GM18526 (cell line): ENCODE measurements around the gene STARD3.

Source experiments
- POLR2A ChIP-seq: IDR thresholded peaks from 3 replicates; pipeline ENCODE4 v1.6.1; 2011; ENCODE audit not compliant: insufficient read length; ENCODE audit errors: extremely low read depth

STARD3 gene

DNA sequence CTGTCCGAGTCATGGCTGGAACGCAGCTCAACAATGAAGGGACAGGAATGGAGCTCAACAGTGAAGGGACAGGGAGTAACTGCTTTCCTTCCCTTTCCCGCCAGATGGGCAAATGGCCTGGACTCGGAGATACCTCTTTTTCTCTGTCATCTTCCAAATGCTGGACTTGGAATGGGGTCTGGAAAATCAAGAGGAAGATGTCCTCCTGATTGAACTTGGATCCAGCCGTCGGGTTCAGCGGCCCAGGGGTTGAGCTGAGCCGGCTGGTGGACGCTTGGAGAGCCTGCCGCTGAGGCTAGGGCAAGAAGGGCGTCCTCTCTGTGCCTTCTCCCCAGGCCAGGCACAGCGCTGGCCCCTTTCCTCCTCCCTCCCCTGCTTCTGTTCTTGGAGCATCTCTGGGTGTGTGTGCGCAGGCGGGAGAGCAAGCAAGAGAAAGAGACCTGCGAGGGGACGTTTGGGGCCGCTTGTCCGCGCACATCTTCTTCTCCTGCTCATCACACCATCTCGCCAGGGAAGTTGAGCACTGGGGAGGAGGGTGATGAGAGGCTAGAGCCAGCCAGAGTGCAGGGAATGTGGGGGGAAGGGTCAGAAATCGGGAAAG is 35.8 kb upstream of the STARD3 start:
- no peak for TF ChIP-seq POLR2A

- TF ChIP-seq POLR2A, result no peak
These were observed 35.0 kb upstream of the STARD3 start for GRCh38 chr17:39601758-39602532.

DNA sequence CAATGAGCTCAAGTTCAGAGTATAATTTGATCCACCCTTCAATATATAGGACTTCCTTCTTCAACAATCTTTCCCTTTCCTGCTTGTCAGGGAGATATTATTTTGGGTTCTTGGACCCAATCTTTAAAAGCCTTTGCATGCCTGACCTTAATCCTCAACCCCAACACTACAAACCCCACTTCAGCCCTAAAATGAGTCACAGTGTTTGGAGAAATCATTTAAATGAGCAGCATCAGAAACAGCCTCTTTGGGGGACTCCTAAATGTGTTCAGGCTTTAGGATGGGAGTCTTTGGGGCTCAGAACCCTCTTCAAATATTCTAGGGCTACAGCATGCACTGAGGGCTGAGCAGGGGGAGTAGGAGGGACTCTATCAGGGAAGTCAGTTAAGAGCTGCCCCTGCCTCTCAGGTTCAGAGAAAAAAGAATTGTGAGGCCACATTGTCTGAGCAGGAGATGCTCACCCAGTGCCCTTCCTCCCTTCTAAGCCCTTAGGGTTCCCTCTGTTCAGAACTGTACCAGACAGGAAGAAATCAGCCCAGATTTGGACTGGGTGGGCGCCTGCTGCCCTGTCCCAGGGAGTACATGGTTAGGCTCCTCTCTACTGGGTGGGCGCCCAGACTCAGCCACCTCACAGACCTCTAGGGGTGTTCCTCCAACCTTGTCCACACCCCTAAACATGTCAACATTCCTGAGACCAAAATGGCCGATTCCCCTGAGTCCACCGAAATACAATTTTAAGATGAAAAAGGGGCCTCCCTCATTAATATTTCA is 34.2 kb upstream of the STARD3 start:
- TF ChIP-seq POLR2A, result no peak

- no peak for TF ChIP-seq POLR2A
These were observed 33.5 kb upstream of the STARD3 start for GRCh38 chr17:39603304-39604016.

GRCh38 chr17:39604911-39605491 is 31.9 kb upstream of the STARD3 start:
- no peak for TF ChIP-seq POLR2A

DNA sequence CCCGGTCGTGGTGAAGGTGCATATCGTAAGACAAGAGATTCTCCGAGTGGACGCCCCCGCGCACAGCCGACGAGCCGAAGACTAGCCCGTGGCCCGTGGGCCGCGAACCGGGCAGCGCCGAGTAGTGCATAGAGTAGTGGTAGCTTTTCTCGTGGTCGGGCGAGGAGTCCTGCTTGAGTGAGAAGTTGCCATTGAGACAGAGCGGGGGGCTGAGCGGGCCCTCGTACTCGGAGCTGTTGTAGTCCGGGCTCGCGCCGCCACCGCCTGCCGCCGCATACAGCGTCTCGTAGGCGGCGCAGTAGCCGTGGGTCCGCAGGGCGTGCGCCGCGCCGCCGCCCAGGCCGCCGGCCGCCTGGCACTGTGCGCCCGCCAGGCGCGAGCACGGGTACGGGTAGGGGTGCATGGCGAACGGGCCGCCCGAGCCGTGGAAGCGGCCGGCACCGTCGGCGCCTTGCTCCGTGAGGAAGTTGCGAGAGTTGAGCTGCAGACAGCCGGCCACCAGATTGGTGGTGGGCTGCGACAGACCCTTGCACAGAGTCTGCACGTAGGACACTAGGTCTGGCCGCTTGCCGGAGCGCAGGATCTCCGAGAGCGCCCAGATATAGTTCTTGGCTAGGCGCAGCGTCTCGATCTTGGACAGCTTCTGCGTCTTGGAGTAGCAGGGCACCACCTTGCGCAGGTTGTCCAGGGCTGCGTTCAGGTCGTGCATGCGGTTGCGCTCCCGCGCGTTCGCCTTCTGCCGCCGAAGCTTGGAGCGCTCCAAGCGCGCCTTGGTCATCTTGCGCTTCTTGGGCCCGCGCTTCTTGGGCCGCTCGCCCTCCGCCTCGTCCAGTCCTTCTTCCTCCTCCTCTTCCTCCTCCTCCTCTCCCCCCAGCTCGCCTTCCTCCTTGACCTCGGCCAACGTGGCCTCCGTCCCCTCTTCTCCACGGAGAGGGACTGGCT is 31.2 kb upstream of the STARD3 start:
- TF ChIP-seq POLR2A, result no peak

GRCh38 chr17:39606434-39607056 is 30.4 kb upstream of the STARD3 start:
- no peak for TF ChIP-seq POLR2A

DNA sequence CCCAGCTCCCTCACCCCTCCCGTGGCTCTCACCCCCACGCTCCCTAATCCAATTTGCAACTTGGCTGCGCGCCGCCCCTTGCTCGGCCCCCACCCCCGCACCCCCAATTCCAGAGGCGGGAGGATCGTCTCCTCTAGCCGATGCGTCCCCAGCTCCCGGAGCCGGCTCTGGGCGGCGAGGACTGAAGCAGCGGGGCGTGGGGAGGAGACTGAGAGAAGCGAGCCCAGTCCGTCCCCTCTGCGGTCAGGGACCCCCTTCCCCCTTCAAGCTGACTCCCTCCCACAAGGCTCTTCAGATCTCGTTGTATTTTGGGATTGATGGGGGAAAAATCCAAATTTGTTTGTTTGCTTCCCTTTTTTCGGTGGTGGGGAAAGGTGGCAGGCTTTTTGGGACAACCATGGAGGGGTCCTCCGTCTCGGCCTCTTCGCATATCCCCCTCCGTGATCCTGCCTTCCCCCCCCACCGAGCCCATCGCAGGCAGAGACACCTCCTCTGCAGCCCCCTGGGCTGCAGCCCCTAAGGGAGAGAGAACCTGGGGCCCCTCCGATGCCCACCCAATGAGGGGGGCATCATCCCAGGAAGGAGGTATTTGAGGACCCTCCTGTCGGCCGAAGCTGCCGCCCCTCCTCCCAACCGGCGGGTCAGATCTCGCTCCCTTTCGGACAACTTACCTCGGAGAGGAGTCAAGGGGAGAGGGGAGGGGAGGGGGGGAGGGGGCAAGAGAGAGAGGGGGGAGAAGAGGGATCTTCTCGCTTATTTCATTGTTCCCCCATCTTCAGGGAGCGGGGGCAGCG is 29.7 kb upstream of the STARD3 start:
- TF ChIP-seq POLR2A, result no peak

- no peak for TF ChIP-seq POLR2A
These were observed 29.2 kb upstream of the STARD3 start, which contains the start of gene NEUROD2 for GRCh38 chr17:39607851-39608130. NEUROD2 (minus strand) TSS chr17:39607920; CDS start chr17:39606599, 1,321 bp downstream.

GRCh38 chr17:39608142-39608981 is 28.6 kb upstream of the STARD3 start:
- TF ChIP-seq POLR2A, result no peak

GRCh38 chr17:39609416-39610025 is 27.4 kb upstream of the STARD3 start:
- TF ChIP-seq POLR2A, result no peak

DNA sequence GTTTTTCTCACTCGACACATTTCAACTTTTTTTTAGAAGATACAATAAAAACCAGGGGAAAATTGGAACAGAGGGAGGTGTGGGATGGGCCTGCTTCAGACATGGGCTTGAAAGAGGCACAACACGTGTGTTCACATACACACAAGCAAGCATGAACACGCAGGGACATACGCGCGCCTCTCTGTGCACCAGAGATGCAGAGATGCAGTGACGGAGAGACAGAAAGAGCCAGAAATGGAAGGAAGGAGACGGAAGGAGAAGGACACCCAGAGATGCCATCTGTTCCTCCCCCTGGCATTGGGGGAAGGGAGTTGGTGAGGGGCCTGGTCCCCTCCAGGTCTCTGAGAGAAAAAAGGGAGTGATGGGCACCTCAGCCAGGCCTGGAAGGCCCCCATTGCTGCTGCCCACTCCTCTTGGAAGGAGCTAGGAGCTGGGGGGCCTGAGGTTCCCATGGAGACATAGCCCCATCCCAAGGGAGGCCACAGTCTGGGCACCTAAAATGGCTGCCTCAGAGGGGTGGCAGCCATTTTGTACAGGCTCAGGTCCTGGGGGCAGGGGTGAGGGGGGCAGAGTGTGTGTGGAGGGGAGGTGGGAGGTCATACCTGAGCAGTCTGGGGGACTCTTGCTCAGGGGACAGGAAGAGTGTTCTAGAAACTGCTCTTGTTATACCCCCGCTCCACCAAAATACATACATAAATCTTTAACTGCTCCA is 25.4 kb upstream of the STARD3 start:
- TF ChIP-seq POLR2A, result no peak
